Measurements from ENCODE around the gene RUNX3.
"Not testable (repeated sequence)": the region's sequence is repeated elsewhere in the genome, so short reads cannot be mapped to it uniquely, and the experiment has no call there.

Gene RUNX3

GRCh38 chr1:24913274-24913604 lies 16.8 kb downstream of the RUNX3 start:
- no peak for DNase-seq (ENCODE audit: low spot score)

DNA sequence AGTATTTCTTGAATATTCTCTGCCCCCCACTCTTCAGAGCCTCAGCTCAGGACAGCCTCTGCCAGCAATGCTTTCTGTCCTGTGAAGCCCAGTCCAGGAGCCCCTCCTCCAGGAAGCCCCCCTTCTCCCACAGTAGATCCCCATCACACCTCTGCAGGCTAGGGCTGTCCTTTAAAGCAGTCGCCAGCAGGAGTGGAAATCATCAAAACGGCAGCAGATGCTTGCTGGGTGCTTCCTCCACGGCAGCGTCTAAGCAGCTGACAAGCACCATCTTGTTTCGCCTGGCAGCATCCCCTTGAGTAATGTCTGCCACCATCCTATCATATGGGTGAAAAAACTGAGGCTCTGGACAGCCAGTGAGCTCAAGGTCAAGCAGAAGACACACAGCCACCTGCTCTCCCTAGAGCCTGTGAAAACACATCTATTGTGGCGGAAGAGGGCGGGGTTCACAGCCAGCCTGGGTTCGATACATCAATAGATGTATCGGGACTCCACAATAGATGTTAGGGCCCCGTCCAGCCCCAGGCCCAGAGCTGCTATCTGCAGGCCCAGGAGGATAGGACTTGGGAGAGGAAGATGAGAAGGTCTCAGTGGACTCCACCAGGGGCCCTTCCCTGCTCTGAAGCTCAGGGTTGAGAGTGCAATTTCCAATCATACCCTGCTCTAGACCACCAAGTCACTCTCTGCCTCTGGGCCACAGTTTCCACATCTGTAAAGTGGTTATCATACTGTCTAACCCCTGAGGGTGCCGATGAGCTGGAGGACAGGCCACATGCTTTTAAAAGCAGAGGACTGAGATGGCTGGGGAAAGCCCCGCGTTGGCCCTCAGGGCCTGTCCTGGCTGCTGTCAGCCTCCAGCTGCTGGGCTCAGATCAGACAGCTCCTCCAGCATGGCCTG lies 17.5 kb downstream of the RUNX3 start:
- no peak for DNase-seq (ENCODE audit: low spot score)

- peak; percentile 15 for DNase-seq (ENCODE audit: low spot score)
These were observed 18.4 kb downstream of the RUNX3 start for GRCh38 chr1:24911651-24912155.

DNA sequence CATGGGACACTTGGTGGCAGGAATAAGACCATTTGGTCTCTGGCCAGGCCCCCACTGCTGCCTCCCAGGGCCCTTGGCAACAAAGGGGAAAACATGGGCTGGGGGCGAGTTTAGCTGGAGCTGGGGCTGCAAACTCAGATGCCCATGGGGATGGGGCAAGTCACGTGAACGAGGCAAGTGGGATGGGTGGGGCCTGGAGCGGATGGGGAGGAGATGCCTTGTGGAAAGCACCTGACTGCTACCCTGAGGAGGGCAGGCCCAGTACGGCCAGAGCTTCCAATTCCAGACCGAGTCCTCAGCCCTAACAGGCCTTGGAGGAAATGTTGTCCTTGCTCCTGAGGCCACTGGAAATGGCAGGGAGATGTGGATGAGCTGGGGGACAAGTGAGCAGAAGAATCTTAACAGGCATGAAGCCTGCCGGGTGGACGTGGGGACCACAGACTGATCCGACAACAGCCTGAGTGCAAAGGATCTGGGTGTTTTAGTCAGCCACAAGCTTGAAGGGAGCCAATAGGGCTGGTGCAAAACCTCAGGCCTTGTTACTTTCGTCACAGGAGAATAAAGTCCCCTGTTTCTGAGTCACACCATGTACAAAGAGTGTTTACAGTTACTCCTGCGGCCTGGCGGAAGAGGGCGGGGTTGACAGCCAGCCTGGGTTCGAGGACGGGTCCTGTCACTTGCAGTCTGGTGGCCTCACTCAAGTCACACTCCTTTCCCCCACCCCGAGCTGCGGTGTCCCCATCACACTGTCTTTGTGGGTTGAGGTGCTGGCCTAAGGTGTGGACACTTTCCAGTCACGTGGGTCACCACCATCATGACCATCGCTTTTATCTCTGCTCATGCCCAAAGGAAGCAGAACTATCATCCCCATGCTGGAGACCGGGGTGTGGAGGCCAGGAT lies 19.1 kb downstream of the RUNX3 start:
- peak; percentile 58 for DNase-seq (ENCODE audit: low spot score)

GRCh38 chr1:24910210-24910609 lies 19.9 kb downstream of the RUNX3 start:
- no peak for DNase-seq (ENCODE audit: low spot score)

- DNase-seq (ENCODE audit: low spot score), result peak; percentile 65
These were observed 20.6 kb downstream of the RUNX3 start for GRCh38 chr1:24909388-24909898.

DNA sequence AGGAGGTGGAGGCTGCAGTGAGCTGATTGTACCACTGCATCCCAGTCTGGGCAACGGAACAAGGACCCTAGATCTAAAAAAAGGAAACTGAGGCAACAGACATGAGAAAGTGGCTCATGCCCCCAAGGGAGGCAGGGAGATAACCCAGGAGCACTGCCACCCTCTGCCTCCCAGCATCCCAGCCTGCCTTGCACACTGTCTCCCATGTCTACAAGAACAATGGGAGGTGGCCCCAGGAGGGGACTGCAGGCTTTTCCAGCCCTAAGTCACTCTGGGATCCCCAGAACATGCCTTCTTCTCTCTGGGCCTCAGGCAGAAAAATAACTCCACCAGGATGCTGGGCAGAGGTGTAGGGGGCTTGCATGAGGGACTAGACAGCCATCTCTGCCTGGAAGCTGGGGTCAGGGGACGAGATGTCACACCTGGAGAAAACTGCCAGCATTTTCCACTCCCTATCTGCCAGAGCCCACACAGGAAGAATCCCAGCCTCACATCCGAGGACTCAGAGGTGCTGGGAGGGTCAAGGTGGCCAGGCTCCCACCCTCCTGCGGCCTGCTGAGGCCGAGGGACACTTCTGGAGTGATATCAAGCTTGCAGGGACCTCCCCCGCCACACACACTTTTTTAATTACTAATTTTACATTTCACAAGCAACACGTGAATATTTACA lies 21.4 kb downstream of the RUNX3 start:
- DNase-seq (ENCODE audit: low spot score), result no peak

DNA sequence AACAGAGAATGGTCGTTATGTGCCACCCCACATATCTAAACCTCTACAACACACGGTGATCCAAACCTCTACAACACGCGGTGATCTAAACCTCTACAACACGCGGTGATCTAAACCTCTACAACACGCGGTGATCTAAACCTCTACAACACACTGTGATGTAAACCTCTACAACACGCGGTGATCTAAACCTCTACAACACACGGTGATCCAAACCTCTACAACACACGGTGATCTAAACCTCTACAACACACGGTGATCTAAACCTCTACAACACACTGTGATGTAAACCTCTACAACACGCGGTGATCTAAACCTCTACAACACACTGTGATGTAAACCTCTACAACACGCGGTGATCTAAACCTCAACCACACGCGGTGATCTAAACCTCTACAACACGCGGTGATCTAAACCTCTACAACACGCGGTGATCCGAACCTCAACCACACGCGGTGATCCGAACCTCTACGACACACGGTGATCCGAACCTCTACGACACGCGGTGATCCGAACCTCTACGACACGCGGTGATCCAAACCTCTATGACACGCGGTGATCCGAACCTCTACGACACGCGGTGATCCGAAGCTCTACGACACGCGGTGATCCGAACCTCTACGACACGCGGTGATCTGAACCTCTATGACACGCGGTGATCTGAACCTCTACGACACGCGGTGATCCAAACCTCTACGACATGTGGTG lies 22.3 kb downstream of the RUNX3 start:
- DNase-seq (ENCODE audit: low spot score), result not testable (repeated sequence)

DNA sequence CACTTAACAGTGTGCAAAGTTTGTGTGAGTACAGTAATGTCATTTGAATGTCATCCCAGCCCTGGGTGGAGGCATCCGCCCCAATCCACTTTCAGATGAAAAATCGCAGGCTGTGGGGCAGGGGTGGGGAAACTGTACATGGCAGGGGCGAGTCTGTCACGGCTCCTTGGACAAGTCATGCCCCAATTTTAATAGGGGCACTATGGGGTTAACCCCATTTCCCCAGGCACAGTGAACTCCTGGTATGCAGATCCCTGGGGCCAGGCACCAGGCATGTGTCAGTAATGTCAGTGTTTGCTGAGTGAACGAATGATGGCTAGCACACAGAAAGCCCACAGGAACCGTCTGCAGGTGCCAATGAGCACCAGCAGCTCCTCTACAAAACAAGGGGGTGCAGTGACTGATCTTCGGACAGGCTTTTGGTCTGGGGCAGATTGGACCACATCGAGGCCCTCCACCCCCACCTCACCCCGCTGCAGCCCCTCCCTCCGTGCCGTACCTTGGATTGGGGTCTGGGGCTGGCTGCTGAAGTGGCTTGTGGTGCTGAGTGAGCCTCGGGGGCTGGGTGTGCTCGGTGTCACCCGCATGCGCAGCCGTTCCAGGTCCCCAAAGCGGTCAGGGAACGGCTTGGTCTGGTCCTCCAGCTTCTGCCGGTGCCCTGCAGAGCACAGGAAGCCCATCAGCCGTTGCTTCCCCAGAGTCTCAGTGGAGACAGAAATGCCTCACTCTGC lies 23.2 kb downstream of the RUNX3 start:
- no peak for DNase-seq (ENCODE audit: low spot score)

- DNase-seq (ENCODE audit: low spot score), result no peak
These were observed 23.9 kb downstream of the RUNX3 start for GRCh38 chr1:24905979-24906720.

- DNase-seq (ENCODE audit: low spot score), result no peak
These were observed 24.6 kb downstream of the RUNX3 start for GRCh38 chr1:24905355-24905978.

DNA sequence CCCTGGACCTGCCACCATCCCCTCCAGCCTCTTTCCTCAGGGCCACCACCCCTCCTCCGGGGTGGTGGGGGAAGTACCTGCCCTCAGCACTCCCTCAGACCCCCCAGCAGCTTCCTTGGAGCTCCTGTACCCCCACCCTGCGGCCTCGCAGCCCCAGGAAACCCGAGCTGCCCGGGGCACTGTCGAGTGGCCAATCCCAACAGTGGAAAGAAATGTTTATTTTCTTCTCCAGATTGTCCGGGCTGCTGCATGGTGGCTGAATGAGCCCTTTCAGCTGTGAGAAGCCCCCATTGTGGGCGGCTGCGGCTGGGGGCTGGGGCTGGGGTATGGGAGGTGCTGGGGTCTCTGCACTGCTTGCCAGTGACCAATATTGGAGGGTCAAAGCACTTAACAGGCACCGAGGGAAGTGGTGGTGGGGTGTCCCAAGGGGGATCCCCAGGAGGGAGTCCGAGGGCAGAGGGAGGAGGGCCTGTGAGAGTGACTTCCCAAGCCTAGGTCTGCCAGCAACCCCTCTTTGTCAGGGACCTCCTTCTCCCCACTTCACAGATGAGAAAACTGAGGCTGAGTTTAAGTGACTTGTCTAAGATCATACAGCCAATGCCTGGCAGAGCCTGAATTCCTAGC lies 25.2 kb downstream of the RUNX3 start:
- DNase-seq (ENCODE audit: low spot score), result no peak

GRCh38 chr1:24903955-24904730 lies 25.9 kb downstream of the RUNX3 start:
- no peak for DNase-seq (ENCODE audit: low spot score)

GRCh38 chr1:24903560-24903954 lies 26.5 kb downstream of the RUNX3 start:
- DNase-seq (ENCODE audit: low spot score), result no peak

GRCh38 chr1:24903011-24903461 lies 27.0 kb downstream of the RUNX3 start:
- DNase-seq (ENCODE audit: low spot score), result no peak

GRCh38 chr1:24902471-24902891 lies 27.6 kb downstream of the RUNX3 start:
- no peak for DNase-seq (ENCODE audit: low spot score)

- no peak for DNase-seq (ENCODE audit: low spot score)
These were observed 28.1 kb downstream of the RUNX3 start for GRCh38 chr1:24901791-24902470.

Measured in cerebellar cortex (tissue), 1 donor.